ENCODE measurements around the gene EIF4G3. TPM values are rescaled to one million over a fixed set of nuclear protein-coding genes. Genes with fewer than 3 reads are reported as not detected.
"Not testable (repeated sequence)": the region's sequence is repeated elsewhere in the genome, so short reads cannot be mapped to it uniquely, and the experiment has no call there.

The EIF4G3 gene
- total RNA-seq, 2 experiments from 2014 or later: 34.9 to 35.8 TPM

DNA sequence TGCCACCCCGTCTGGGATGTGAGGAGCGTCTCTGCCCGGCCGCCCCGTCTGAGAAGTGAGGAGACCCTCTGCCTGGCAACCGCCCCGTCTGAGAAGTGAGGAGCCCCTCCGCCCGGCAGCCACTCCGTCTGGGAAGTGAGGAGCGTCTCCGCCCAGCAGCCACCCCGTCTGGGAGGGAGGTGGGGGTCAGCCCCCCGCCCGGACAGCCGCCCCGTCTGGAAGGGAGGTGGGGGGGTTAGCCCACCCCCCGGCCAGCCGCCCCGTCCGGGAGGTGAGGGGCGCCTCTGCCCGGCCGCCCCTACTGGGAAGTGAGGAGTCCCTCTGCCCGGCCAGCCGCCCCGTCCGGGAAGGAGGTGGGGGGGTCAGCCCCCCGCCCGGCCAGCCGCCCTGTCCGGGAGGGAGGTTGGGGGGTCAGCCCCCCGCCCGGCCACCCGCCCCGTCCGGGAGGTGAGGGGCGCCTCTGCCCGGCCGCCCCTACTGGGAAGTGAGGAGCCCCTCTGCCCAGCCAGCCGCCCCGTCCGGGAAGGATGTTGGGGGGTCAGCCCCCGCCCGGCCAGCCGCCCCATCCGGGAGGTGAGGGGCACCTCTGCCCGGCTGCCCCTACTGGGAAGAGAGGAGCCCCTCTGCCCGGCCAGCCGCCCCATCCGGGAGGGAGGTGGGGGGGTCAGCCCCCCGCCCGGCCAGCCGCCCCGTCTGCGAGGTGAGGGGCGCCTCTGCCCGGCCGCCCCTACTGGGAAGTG, 123.3 kb downstream of the EIF4G3 start:
- POLR2A ChIA-PET; ATAC-seq (ENCODE audit: low read depth): not testable (repeated sequence)

GRCh38 chr1:21052034-21052433, 124.7 kb downstream of the EIF4G3 start:
- no peaks in the 10 kb centered on the region for H3K9me3 Mint-ChIP-seq
- DNase-seq: no peak
- POLR2A ChIA-PET: no interaction called here

More for the DNA sequence above, 123.3 kb downstream of the EIF4G3 start:
- DNase-seq, H3K27ac Mint-ChIP-seq, H3K4me1 Mint-ChIP-seq, H3K9me3 Mint-ChIP-seq, H3K27me3 Mint-ChIP-seq, H3K4me3 Mint-ChIP-seq: not testable (repeated sequence)
- peaks cover 13% of the 10 kb centered on the region for H3K36me3 Mint-ChIP-seq

GRCh38 chr1:21051177-21051825, 125.4 kb downstream of the EIF4G3 start:
- Mint-ChIP-seq H3K27ac (no peak overlapping the region), H3K4me1 (no peaks in the 10 kb centered on the region), H3K36me3 (peaks cover 13% of the 10 kb centered on the region), H3K27me3 (no peaks in the 10 kb centered on the region), H3K4me3 (no peak overlapping the region), H3K9me3 (no peaks in the 10 kb centered on the region)
- ATAC-seq (ENCODE audit: low read depth): no peak
- no peak for DNase-seq
- POLR2A ChIA-PET: no interaction called here

More at GRCh38 chr1:21052034-21052433, 124.7 kb downstream of the EIF4G3 start:
- no peak for ATAC-seq (ENCODE audit: low read depth)
- peaks cover 13% of the 10 kb centered on the region for H3K36me3 Mint-ChIP-seq
- H3K4me3 Mint-ChIP-seq: no peak overlapping the region
- H3K4me1 Mint-ChIP-seq: no peaks in the 10 kb centered on the region
- H3K27ac Mint-ChIP-seq: no peak overlapping the region
- no peaks in the 10 kb centered on the region for H3K27me3 Mint-ChIP-seq

DNA sequence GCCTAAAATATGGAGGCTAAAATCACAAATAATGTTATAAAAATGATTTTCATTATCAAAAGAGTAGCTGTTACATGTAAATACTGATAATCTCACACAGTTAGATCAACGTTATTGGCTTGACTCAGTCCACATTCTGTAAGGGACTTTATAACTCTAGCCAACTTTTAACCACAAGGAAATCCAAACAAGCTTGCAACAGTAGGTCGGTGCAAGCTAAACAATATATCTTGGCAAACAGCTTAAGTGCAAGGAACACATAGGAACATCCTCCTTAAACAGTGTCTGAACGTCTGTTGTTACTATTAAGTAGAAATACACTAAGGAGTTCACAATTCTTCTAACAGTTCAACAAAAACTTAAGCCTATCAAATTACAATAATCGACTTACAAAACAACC, 126.7 kb downstream of the EIF4G3 start:
- peaks cover 17% of the 10 kb centered on the region for H3K36me3 Mint-ChIP-seq
- no peak overlapping the region for H3K4me3 Mint-ChIP-seq
- H3K4me1 Mint-ChIP-seq: no peaks in the 10 kb centered on the region
- H3K27me3 Mint-ChIP-seq: no peaks in the 10 kb centered on the region
- ATAC-seq (ENCODE audit: low read depth): no peak
- no peaks in the 10 kb centered on the region for H3K9me3 Mint-ChIP-seq
- no peak for DNase-seq
- POLR2A ChIA-PET: no interaction called here
- H3K27ac Mint-ChIP-seq: no peak overlapping the region

DNA sequence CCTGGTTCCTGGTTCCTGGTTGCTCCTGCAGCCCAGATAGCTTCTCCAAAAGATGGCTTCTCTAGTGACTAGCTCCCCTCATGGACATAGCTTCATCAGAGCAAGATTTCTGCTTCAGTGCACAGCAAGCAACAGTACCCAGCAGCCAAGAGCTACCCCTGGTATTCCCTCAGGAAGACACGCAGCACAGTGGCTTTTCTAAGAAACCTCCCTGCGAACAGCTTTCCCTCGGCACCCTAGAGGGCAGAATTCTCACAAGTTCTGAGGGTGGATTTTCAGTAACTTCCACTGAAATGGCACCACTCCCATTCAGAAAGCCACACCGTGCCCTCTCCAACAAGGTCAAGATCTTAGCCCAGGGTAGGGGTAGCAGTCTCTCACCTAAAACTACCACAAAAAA, 128.2 kb downstream of the EIF4G3 start:
- Mint-ChIP-seq H3K9me3 (no peaks in the 10 kb centered on the region), H3K4me3 (no peak overlapping the region), H3K27me3 (no peaks in the 10 kb centered on the region), H3K27ac (no peak overlapping the region), H3K4me1 (no peaks in the 10 kb centered on the region), H3K36me3 (peaks cover 17% of the 10 kb centered on the region)
- no peak for DNase-seq
- ATAC-seq (ENCODE audit: low read depth): no peak
- POLR2A ChIA-PET: no interaction called here

- DNase-seq: no peak
- Mint-ChIP-seq H3K27ac (no peak overlapping the region), H3K4me3 (no peak overlapping the region), H3K9me3 (no peaks in the 10 kb centered on the region), H3K4me1 (no peaks in the 10 kb centered on the region), H3K27me3 (no peaks in the 10 kb centered on the region), H3K36me3 (peaks cover 22% of the 10 kb centered on the region)
- POLR2A ChIA-PET: no interaction called here
- no peak for ATAC-seq (ENCODE audit: low read depth)
These were observed 130.6 kb downstream of the EIF4G3 start for GRCh38 chr1:21046132-21046531.

GRCh38 chr1:21045351-21045750, 131.3 kb downstream of the EIF4G3 start:
- Mint-ChIP-seq H3K4me3 (no peak overlapping the region), H3K9me3 (no peaks in the 10 kb centered on the region), H3K27ac (no peak overlapping the region), H3K4me1 (no peaks in the 10 kb centered on the region), H3K36me3 (peaks cover 25% of the 10 kb centered on the region), H3K27me3 (no peaks in the 10 kb centered on the region)
- POLR2A ChIA-PET: no interaction called here
- DNase-seq: no peak
- ATAC-seq (ENCODE audit: low read depth): no peak

- ATAC-seq (ENCODE audit: low read depth): no peak
- H3K27ac Mint-ChIP-seq: no peak overlapping the region
- H3K9me3 Mint-ChIP-seq: no peaks in the 10 kb centered on the region
- peaks cover 29% of the 10 kb centered on the region for H3K36me3 Mint-ChIP-seq
- H3K4me3 Mint-ChIP-seq: no peak overlapping the region
- H3K27me3 Mint-ChIP-seq: no peaks in the 10 kb centered on the region
- DNase-seq: no peak
- no peaks in the 10 kb centered on the region for H3K4me1 Mint-ChIP-seq
- POLR2A ChIA-PET: no interaction called here
These were observed 133.6 kb downstream of the EIF4G3 start for GRCh38 chr1:21042929-21043605.

DNA sequence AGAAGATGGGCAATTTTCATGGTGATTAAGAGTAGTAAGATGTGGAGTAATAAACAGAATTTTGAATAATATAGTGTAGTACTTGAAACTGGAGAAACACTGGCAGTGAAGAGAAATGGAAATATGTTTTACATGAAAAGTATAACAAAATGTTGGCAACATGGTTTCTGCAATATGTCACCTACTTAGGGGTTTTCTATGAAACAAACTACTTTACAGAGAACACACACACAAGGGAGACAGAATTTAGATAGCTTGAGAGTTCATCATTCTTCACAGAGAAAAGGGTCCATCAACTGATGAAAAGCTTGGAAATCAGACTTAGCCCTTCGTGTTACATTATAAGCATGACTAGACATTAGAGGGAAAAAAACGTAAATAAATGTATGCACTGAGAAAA, 135.2 kb downstream of the EIF4G3 start:
- POLR2A ChIA-PET: no interaction called here
- Mint-ChIP-seq H3K4me3 (no peak overlapping the region), H3K27ac (no peak overlapping the region), H3K36me3 (peaks cover 29% of the 10 kb centered on the region), H3K27me3 (no peaks in the 10 kb centered on the region), H3K9me3 (no peaks in the 10 kb centered on the region), H3K4me1 (no peaks in the 10 kb centered on the region)
- no peak for ATAC-seq (ENCODE audit: low read depth)
- no peak for DNase-seq

DNA sequence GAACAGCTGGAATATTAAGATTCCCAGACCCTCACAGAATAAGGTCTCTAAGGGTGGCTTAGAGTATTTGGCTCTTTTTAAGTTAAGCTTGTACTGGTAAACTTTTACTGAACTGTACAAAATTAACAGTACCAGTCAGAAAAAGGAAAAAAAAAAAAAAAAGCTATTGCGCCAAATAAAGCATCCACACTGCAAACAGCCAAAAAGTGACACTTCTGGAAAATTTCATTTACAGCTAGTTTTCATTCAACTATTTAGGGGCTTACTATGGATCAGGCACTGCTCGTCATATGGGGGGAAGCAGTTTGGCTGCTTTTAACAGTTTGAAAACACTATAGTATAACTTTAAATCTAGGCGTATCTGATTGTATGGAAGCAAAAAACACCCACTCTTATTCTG, 139.6 kb downstream of the EIF4G3 start:
- Mint-ChIP-seq H3K27ac (no peak overlapping the region), H3K27me3 (no peaks in the 10 kb centered on the region), H3K36me3 (peaks cover 20% of the 10 kb centered on the region), H3K4me3 (no peak overlapping the region), H3K4me1 (no peaks in the 10 kb centered on the region), H3K9me3 (peaks cover 3% of the 10 kb centered on the region)
- ATAC-seq (ENCODE audit: low read depth) (no peak), DNase-seq (no peak)
- POLR2A ChIA-PET: no interaction called here

- POLR2A ChIA-PET: no interaction called here
- peaks cover 19% of the 10 kb centered on the region for H3K36me3 Mint-ChIP-seq
- no peaks in the 10 kb centered on the region for H3K4me1 Mint-ChIP-seq
- ATAC-seq (ENCODE audit: low read depth): no peak
- no peak overlapping the region for H3K4me3 Mint-ChIP-seq
- H3K27ac Mint-ChIP-seq: no peak overlapping the region
- peaks cover 3% of the 10 kb centered on the region for H3K9me3 Mint-ChIP-seq
- H3K27me3 Mint-ChIP-seq: no peaks in the 10 kb centered on the region
- DNase-seq: no peak
These were observed 140.9 kb downstream of the EIF4G3 start for GRCh38 chr1:21035794-21036193.

DNA sequence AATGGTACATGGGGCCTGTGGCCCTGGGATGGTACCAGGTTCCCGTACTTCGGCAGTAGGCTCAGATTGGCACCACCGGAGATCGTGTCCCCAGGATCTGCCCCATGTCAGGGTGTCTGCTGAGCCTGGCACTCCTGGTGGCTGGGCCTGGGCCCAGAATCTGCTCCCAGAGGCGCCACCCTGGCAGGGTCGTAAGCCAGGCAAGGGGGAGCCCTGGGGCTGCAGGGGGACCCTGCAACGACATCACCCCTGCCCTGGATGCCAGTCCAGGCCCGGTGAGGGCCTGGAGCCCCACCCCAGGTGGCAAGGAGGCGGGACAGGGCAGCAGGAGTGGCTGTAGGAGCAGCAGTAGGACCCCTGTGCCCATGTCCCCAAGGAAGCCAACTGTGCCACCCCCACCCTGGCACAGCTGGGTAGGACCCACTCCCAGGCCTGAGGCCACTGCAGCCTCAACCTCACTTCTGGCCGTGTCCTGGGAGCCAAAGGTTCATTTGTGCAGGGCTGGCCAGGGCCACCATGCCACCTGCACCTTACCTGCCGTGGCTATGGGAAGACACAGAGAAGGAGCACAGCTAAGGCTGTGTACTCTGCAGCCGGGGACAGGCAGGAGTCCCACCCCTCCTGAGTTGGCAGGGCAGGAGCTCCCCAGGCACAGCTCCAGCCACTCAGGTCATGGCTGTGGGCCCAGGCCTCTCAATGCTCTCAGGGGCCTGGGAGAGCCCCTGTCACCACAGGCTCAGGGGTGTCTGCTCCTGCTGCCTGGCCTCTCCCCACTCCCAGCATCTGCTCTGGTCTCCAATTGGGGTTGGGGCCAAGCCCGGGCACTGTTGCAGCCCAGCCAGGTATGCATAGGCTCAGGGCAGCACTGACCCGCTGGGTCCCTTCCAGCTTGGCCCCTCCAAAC, 141.7 kb downstream of the EIF4G3 start:
- Mint-ChIP-seq H3K4me3 (no peak overlapping the region), H3K27ac (no peak overlapping the region), H3K27me3 (no peaks in the 10 kb centered on the region), H3K36me3 (peaks cover 22% of the 10 kb centered on the region), H3K9me3 (peaks cover 3% of the 10 kb centered on the region), H3K4me1 (no peaks in the 10 kb centered on the region)
- ATAC-seq (ENCODE audit: low read depth) (no peak), DNase-seq (no peak)
- POLR2A ChIA-PET: no interaction called here

- DNase-seq (no peak), ATAC-seq (ENCODE audit: low read depth) (no peak)
- POLR2A ChIA-PET: interaction anchor here (0.6 kb wide), 1 partner anchor 1783 kb away, joined by 6 read pairs; no protein-coding TSS in a partner anchor
- no peaks in the 10 kb centered on the region for H3K27me3 Mint-ChIP-seq
- peaks cover 3% of the 10 kb centered on the region for H3K4me1 Mint-ChIP-seq
- H3K36me3 Mint-ChIP-seq: peaks cover 22% of the 10 kb centered on the region
- H3K4me3 Mint-ChIP-seq: no peak overlapping the region
- H3K9me3 Mint-ChIP-seq: peaks cover 3% of the 10 kb centered on the region
- H3K27ac Mint-ChIP-seq: no peak overlapping the region
These were observed 144.0 kb downstream of the EIF4G3 start for GRCh38 chr1:21032741-21033140.

Measured in activated naive CD8-positive, alpha-beta T cell treated with anti-CD3 and anti-CD28 coated beads, Interleukin-2, amount 10 ng/mL, durations not matched to agents 7 days and 5 days (primary cell).